ENCODE measurements around the gene TRAF6.
"Not testable (repeated sequence)": the region's sequence is repeated elsewhere in the genome, so short reads cannot be mapped to it uniquely, and the experiment has no call there.

Gene TRAF6

DNA sequence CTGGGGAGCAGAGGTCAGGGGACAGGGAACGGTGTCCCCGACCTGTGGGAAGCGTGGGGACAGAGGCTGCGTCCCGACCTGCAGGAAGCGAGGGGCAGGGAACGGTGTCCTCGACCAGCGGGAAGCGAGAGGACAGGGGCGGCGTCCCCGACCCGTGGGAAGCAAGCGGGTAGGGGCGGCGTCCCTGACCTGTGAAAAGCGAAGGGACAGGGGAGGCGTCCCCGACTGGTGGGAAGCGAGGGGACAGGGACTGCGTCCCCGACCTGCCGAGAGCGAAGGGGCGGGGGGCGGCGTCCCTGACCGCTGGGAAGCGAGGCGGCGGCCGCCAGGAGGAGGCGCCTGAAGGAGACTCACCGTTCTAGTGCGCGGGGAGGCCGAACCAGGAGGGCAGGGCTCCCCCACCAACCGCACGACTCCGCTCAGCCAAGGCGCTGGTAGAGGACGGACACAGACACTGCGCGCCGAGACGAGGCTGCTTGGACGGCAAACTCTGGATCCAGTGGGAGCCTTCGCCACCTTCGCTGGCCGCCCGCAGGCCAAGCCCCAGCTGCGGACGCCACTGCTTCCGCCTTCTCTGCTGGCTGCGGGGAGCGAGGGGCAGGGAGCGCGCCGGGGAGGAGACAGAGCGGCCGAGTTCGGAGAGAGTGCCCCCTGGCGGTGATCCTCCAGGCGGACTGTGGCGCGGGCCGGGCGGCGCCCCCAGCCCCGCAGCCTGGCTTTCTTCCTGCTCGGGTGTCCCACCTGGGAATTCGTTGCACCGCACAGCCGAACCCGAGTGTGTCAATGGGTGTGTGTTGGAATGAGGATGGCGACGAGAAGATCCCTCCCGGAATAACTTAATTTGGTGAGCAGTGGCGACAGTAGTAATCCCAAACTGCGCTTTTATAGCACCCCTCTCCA lies at the start of gene TRAF6:
Gene TRAF6, minus strand, starts transcription at position 579 of the 900 bp plus-strand sequence. CDS start 8,757 bp downstream, outside the sequence.
- peak; percentile 91 for DNase-seq (ENCODE audit: low spot score)

GRCh38 chr11:36558571-36559413 lies 48.7 kb upstream of the TRAF6 start:
- no peak for TF ChIP-seq CTCF (IDR thresholded peaks at IDR 0.05; ENCODE audit: extremely low read depth, missing control alignments)
- peak; percentile 43 for DNase-seq (ENCODE audit: low spot score)

More for the DNA sequence above, at the start of gene TRAF6:
- peak; percentile 76 for TF ChIP-seq CTCF (IDR thresholded peaks at IDR 0.05; ENCODE audit: extremely low read depth, missing control alignments)

DNA sequence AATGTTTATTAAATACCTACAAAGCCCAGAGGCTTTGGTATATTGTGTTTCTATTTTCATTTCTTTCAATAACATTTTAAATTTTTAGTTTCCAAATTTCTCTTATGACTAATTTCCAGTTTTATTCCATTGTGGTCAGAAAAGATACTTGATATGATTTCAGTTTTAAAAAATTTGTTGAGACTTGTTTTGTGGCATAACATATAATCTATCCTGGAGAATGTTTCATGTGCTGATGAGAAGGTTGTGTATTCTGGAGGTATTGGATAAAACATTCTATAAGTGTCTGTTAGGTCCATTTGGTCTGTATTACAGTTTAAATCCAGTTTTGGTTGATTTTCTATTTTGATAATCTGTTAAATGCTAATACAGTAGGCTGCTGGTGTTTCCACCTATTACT lies 47.9 kb upstream of the TRAF6 start:
- DNase-seq (ENCODE audit: low spot score): no peak
- TF ChIP-seq CTCF (IDR thresholded peaks at IDR 0.05; ENCODE audit: extremely low read depth, missing control alignments): no peak

DNA sequence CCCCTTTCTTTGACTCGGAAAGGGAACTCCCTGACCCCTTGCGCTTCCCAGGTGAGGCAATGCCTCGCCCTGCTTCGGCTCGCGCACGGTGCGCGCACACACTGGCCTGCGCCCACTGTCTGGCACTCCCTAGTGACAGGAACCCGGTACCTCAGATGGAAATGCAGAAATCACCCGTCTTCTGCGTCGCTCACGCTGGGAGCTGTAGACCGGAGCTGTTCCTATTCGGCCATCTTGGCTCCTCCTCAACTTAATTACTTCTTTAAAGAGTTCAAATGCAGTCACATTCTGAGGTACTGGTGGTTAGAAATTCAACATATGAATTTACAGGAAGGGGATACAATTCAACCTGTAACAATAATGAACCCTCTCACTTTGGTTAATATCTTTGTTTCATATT lies 47.3 kb upstream of the TRAF6 start:
- DNase-seq (ENCODE audit: low spot score): not testable (repeated sequence)

GRCh38 chr11:36550385-36551115 lies 40.5 kb upstream of the TRAF6 start:
- no peak for TF ChIP-seq CTCF (IDR thresholded peaks at IDR 0.05; ENCODE audit: extremely low read depth, missing control alignments)
- no peak for DNase-seq (ENCODE audit: low spot score)

- TF ChIP-seq CTCF (IDR thresholded peaks at IDR 0.05; ENCODE audit: extremely low read depth, missing control alignments): no peak
- DNase-seq (ENCODE audit: low spot score): peak; percentile 55
Observed at GRCh38 chr11:36540998-36541397, 30.9 kb upstream of the TRAF6 start.

- no peak for DNase-seq (ENCODE audit: low spot score)
- TF ChIP-seq CTCF (IDR thresholded peaks at IDR 0.05; ENCODE audit: extremely low read depth, missing control alignments): no peak
Observed at GRCh38 chr11:36534276-36534840, 24.3 kb upstream of the TRAF6 start.

Data from GM20000 (cell line).